HEK293 (cell line): ENCODE data around the gene RAPGEFL1.

Source experiments
- CTCF ChIA-PET: fragments of 350-600 bp; formaldehyde crosslinking; extraction: SDS; loops from one replicate; lab custom pipeline; 2021; ENCODE audit warnings: antibody characterized with exemption; lab: Yijun Ruan, JAX
- POLR2A ChIA-PET: fragments of 300-600 bp; formaldehyde crosslinking; extraction: SDS; loops from one replicate; lab custom pipeline; 2020; ENCODE audit warnings: antibody characterized with exemption, inconsistent platforms; lab: Yijun Ruan, JAX
- H3K27ac ChIP-seq: fragments of 200-500 bp; sonication (Bioruptor generic); 2 replicates; pipeline ENCODE4 v1.5.1; 2014; ENCODE audit warnings: low read depth, low read length, control low read depth, inconsistent platforms; ENCODE audit errors: extremely low read depth
- H3K36me3 ChIP-seq, 2 experiments: fragments of 200-500 bp in 1 of 2; sonication (Bioruptor generic) in 1 of 2; 1 replicate in 1 of 2; 2 replicates in 1 of 2; pipeline ENCODE4 v1.5.1; 2014 to 2017; ENCODE audit warnings: inconsistent platforms in 2 of 2, low read length in 2 of 2; ENCODE audit not compliant: control insufficient read depth in 2 of 2, insufficient read depth in 1 of 2
- H3K4me1 ChIP-seq: fragments of 200-500 bp; sonication (Bioruptor generic); 2 replicates; pipeline ENCODE4 v1.5.1; 2014; ENCODE audit warnings: mild to moderate bottlenecking, low read length, inconsistent platforms; ENCODE audit not compliant: control insufficient read depth, insufficient read depth
- H3K4me3 ChIP-seq: 2 replicates; pipeline ENCODE4 v1.5.1; 2011; ENCODE audit warnings: low read depth, mild to moderate bottlenecking, control low read depth, low read length, moderate library complexity
- H3K9me3 ChIP-seq: fragments of 200-500 bp; sonication (Bioruptor generic); 2 replicates; pipeline ENCODE4 v1.5.1; 2014; ENCODE audit warnings: low read depth, low read length, inconsistent platforms; ENCODE audit not compliant: control insufficient read depth, insufficient read depth
- BCL11B ChIP-seq: fragments of 450-650 bp; formaldehyde crosslinking; IDR thresholded peaks from 2 replicates; pipeline ENCODE4 v1.5.1; 2016; ENCODE audit warnings: low read depth, missing biosample characterization, missing genetic modification characterization
- BCL6B ChIP-seq: fragments of 450-650 bp; formaldehyde crosslinking; IDR thresholded peaks from 2 replicates; pipeline ENCODE4 v1.5.1; 2017; ENCODE audit warnings: missing biosample characterization, missing genetic modification characterization
- GLIS2 ChIP-seq: fragments of 450-650 bp; formaldehyde crosslinking; IDR thresholded peaks from 2 replicates; pipeline ENCODE4 v1.5.1; 2016; ENCODE audit warnings: missing biosample characterization, missing genetic modification characterization
- OSR2 ChIP-seq: fragments of 450-650 bp; formaldehyde crosslinking; IDR thresholded peaks from 2 replicates; pipeline ENCODE4 v1.5.1; 2016; ENCODE audit warnings: missing biosample characterization, missing genetic modification characterization
- OVOL3 ChIP-seq: fragments of 450-650 bp; formaldehyde crosslinking; IDR thresholded peaks from 2 replicates; pipeline ENCODE4 v1.5.1; 2016; ENCODE audit warnings: missing biosample characterization, missing genetic modification characterization
- SP2 ChIP-seq: fragments of 450-650 bp; formaldehyde crosslinking; IDR thresholded peaks from 2 replicates; pipeline ENCODE4 v1.5.1; 2016; ENCODE audit warnings: missing biosample characterization, missing genetic modification characterization
- SP7 ChIP-seq: fragments of 450-650 bp; formaldehyde crosslinking; IDR thresholded peaks from 2 replicates; pipeline ENCODE4 v1.5.1; 2016; ENCODE audit warnings: missing biosample characterization, missing genetic modification characterization
- TRIM28 ChIP-seq: IDR thresholded peaks from 2 replicates; pipeline ENCODE4 v1.6.1; 2011; ENCODE audit warnings: low read length, control low read depth, borderline replicate concordance
- YY2 ChIP-seq: fragments of 450-650 bp; formaldehyde crosslinking; IDR thresholded peaks from 2 replicates; pipeline ENCODE4 v1.5.1; 2016; ENCODE audit warnings: missing biosample characterization, missing genetic modification characterization
- ZBTB11 ChIP-seq: fragments of 450-650 bp; formaldehyde crosslinking; conservative IDR thresholded peaks from 2 replicates; pipeline ENCODE4 v1.5.1; 2016; ENCODE audit warnings: low read depth, missing biosample characterization, missing genetic modification characterization
- ZBTB8A ChIP-seq: fragments of 450-650 bp; formaldehyde crosslinking; IDR thresholded peaks from 2 replicates; pipeline ENCODE4 v1.5.1; 2016; ENCODE audit warnings: missing biosample characterization, missing genetic modification characterization
- ZNF114 ChIP-seq: fragments of 450-650 bp; formaldehyde crosslinking; IDR thresholded peaks from 2 replicates; pipeline ENCODE4 v1.5.0; 2017; ENCODE audit warnings: missing biosample characterization, missing genetic modification characterization
- ZNF202 ChIP-seq: fragments of 450-650 bp; formaldehyde crosslinking; IDR thresholded peaks from 2 replicates; pipeline ENCODE4 v1.5.1; 2016; ENCODE audit warnings: missing biosample characterization, missing genetic modification characterization, borderline replicate concordance
- ZNF292 ChIP-seq: fragments of 450-650 bp; formaldehyde crosslinking; IDR thresholded peaks from 2 replicates; pipeline ENCODE4 v1.5.1; 2016; ENCODE audit warnings: low read depth, missing biosample characterization, missing genetic modification characterization, borderline replicate concordance
- ZNF324 ChIP-seq: fragments of 450-650 bp; formaldehyde crosslinking; IDR thresholded peaks from 2 replicates; pipeline ENCODE4 v1.5.1; 2016; ENCODE audit warnings: missing biosample characterization, missing genetic modification characterization
- ZNF354C ChIP-seq: fragments of 450-650 bp; formaldehyde crosslinking; IDR thresholded peaks from 2 replicates; pipeline ENCODE4 v1.5.1; 2016; ENCODE audit warnings: missing biosample characterization, missing genetic modification characterization, low read depth, borderline replicate concordance
- ZNF366 ChIP-seq: fragments of 450-650 bp; formaldehyde crosslinking; conservative IDR thresholded peaks from 2 replicates; pipeline ENCODE4 v1.5.1; 2016; ENCODE audit warnings: missing biosample characterization, missing genetic modification characterization
- ZNF529 ChIP-seq: fragments of 450-650 bp; formaldehyde crosslinking; IDR thresholded peaks from 2 replicates; pipeline ENCODE4 v1.5.1; 2017; ENCODE audit warnings: missing genetic modification characterization, missing biosample characterization; ENCODE audit not compliant: insufficient replicate concordance
- ZNF600 ChIP-seq: fragments of 450-650 bp; formaldehyde crosslinking; IDR thresholded peaks from 2 replicates; pipeline ENCODE4 v1.5.1; 2016; ENCODE audit warnings: missing biosample characterization, missing genetic modification characterization
- ZNF639 ChIP-seq: fragments of 450-650 bp; formaldehyde crosslinking; IDR thresholded peaks from 2 replicates; pipeline ENCODE4 v1.5.1; 2016; ENCODE audit warnings: missing biosample characterization, missing genetic modification characterization
- ZNF701 ChIP-seq: fragments of 450-650 bp; formaldehyde crosslinking; IDR thresholded peaks from 2 replicates; pipeline ENCODE4 v1.5.1; 2016; ENCODE audit warnings: missing biosample characterization, missing genetic modification characterization
- ZNF747 ChIP-seq: fragments of 450-650 bp; formaldehyde crosslinking; IDR thresholded peaks from 2 replicates; pipeline ENCODE4 v1.5.1; 2016; ENCODE audit warnings: missing biosample characterization, missing genetic modification characterization
- ZNF76 ChIP-seq: fragments of 450-650 bp; formaldehyde crosslinking; IDR thresholded peaks from 2 replicates; pipeline ENCODE4; 2016; ENCODE audit warnings: low read depth, missing biosample characterization, missing genetic modification characterization, borderline replicate concordance
- ZNF776 ChIP-seq: fragments of 450-650 bp; formaldehyde crosslinking; IDR thresholded peaks from 2 replicates; pipeline ENCODE4 v1.5.0; 2017; ENCODE audit warnings: missing biosample characterization, missing genetic modification characterization, borderline replicate concordance
- TF ChIP-seq, protein P1 (sequence below): fragments of 450-650 bp; formaldehyde crosslinking; optimal IDR thresholded peaks from 2 replicates; pipeline ENCODE3; 2016; ENCODE audit warnings: missing biosample characterization, mild to moderate bottlenecking, missing genetic modification characterization
- TF ChIP-seq, protein P2 (sequence below): fragments of 450-650 bp; formaldehyde crosslinking; IDR thresholded peaks from 2 replicates; pipeline ENCODE4 v1.5.1; 2016; ENCODE audit warnings: missing biosample characterization, missing genetic modification characterization

Gene RAPGEFL1

GRCh38 chr17:40218740-40219593, 41.7 kb downstream of the RAPGEFL1 start, which contains the start of gene WIPF2:
TSS of gene WIPF2 (plus strand) at chr17:40219304. CDS start at chr17:40256460, 37,156 bp downstream.
- Histone ChIP-seq H3K27ac (peak within 1 kb of the TSS; percentile 92), H3K4me1 (peaks cover 2% of the 10 kb centered on the region), H3K4me3 (peak within 1 kb of the TSS; percentile 80), H3K9me3 (no peaks in the 10 kb centered on the region), H3K36me3 (no peaks in the 10 kb centered on the region; a peak in 1 of 3 replicates)
- ChIA-PET POLR2A (interaction anchor here (0.6 to 3.8 kb wide), 30 partner anchors 9 to 283 kb away, joined by 3 to 33 read pairs (median 4); partner anchors contain the start of genes CASC3, CDC6, NR1D1 and PSMD3), CTCF (interaction anchor here (0.6 to 2.8 kb wide), 24 partner anchors 9 to 1430 kb away, joined by 3 to 40 read pairs (median 5); no protein-coding TSS in a partner anchor)
- peak; percentile 78 for TF ChIP-seq GLIS2
- TF ChIP-seq ZNF202: no peak
- no peak for TF ChIP-seq ZNF747 (tag by site-specific recombination)
- TF ChIP-seq ZNF701 (tag by site-specific recombination): no peak
- 0 out of 2 replicates have a peak, but pooled peaks have one; percentile 49 for TF ChIP-seq ZNF639 (tag by site-specific recombination)
- no peak for TF ChIP-seq ZNF292
- peak; percentile 83 for TF ChIP-seq YY2
- TF ChIP-seq OVOL3 (tag by site-specific recombination): no peak
- TF ChIP-seq, protein P1, sequence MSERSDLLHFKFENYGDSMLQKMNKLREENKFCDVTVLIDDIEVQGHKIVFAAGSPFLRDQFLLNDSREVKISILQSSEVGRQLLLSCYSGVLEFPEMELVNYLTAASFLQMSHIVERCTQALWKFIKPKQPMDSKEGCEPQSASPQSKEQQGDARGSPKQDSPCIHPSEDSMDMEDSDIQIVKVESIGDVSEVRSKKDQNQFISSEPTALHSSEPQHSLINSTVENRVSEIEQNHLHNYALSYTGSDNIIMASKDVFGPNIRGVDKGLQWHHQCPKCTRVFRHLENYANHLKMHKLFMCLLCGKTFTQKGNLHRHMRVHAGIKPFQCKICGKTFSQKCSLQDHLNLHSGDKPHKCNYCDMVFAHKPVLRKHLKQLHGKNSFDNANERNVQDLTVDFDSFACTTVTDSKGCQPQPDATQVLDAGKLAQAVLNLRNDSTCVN: peak; percentile 64
- TF ChIP-seq BCL6B (tag by site-specific recombination): no peak
- no peak for TF ChIP-seq ZNF776
- peak; percentile 23; the same call in 1 of the 2 replicates for TF ChIP-seq ZNF324 (tag by site-specific recombination)
- TF ChIP-seq SP7 (tag by site-specific recombination): peak; percentile 21
- TF ChIP-seq SP2 (tag by site-specific recombination): peak; percentile 88
- TF ChIP-seq ZNF366 (tag by site-specific recombination): peak; percentile 81; the same call in 1 of the 2 replicates
- no peak for TF ChIP-seq BCL11B (tag by site-specific recombination)
- TF ChIP-seq ZNF600 (tag by site-specific recombination): no peak
- no peak for TF ChIP-seq ZNF354C (tag by site-specific recombination)
- TF ChIP-seq ZBTB8A (tag by site-specific recombination): no peak
- TF ChIP-seq OSR2 (tag by site-specific recombination): no peak
- TF ChIP-seq ZNF76 (tag by site-specific recombination): peak; percentile 87
- no peak for TF ChIP-seq TRIM28
- TF ChIP-seq, protein P2, sequence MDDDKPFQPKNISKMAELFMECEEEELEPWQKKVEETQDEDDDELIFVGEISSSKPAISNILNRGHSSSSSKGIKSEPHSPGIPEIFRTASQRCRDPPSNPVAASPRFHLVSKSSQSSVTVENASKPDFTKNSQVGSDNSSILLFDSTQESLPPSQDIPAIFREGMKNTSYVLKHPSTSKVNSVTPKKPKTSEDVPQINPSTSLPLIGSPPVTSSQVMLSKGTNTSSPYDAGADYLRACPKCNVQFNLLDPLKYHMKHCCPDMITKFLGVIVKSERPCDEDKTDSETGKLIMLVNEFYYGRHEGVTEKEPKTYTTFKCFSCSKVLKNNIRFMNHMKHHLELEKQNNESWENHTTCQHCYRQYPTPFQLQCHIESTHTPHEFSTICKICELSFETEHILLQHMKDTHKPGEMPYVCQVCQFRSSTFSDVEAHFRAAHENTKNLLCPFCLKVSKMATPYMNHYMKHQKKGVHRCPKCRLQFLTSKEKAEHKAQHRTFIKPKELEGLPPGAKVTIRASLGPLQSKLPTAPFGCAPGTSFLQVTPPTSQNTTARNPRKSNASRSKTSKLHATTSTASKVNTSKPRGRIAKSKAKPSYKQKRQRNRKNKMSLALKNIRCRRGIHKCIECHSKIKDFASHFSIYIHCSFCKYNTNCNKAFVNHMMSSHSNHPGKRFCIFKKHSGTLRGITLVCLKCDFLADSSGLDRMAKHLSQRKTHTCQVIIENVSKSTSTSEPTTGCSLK: no peak
- peak; percentile 90 for TF ChIP-seq ZBTB11
- TF ChIP-seq ZNF114: no peak
- TF ChIP-seq ZNF529: no peak
